ENCODE data around the gene FOXI1. TPM values are rescaled to one million over a fixed set of nuclear protein-coding genes. Genes with fewer than 3 reads are reported as not detected.

Gene FOXI1
- total RNA-seq, 1 donor from 2014 or later = not detected

- Histone ChIP-seq H3K27me3 (ENCODE audit: control insufficient read depth, insufficient read depth, low read length) (no peaks in the 10 kb centered on the region), H3K36me3 (ENCODE audit: control insufficient read depth, insufficient read depth, low read length) (no peaks in the 10 kb centered on the region), H3K4me3 (ENCODE audit: low read depth, low read length) (no peak overlapping the region)
- no peak for TF ChIP-seq CTCF (IDR thresholded peaks at IDR 0.05; ENCODE audit: insufficient read depth, low read length, poor library complexity, severe bottlenecking)
- DNase-seq (ENCODE audit: low read depth) = no peak
These were observed 7.3 kb downstream of the FOXI1 start for GRCh38 chr5:170112876-170113521.

DNA sequence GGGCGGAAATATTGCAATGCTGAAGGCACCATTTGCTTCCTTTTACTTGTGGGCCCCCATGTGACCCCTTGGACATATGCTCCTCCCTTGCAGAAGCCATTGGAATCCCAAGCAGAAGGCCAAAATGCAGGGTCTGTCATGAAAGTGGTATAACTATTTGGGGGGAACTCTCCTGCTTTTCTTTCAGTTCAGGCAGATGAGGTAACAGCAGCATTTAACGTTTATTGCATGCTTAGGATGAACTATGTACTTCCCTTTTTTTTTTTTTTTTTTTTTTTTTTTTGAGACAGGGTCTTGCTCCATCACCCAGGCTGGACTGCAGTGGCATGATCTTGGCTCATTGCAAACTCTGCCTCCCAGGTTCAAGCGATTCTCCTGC is 7.8 kb downstream of the FOXI1 start:
- TF ChIP-seq CTCF (IDR thresholded peaks at IDR 0.05; ENCODE audit: insufficient read depth, low read length, poor library complexity, severe bottlenecking) = no peak
- H3K4me3 ChIP-seq (ENCODE audit: low read depth, low read length) = no peak overlapping the region

GRCh38 chr5:170114271-170114670 is 8.6 kb downstream of the FOXI1 start:
- no peak for DNase-seq (ENCODE audit: low read depth)
- no peaks in the 10 kb centered on the region for H3K36me3 ChIP-seq (ENCODE audit: control insufficient read depth, insufficient read depth, low read length)
- H3K4me3 ChIP-seq (ENCODE audit: low read depth, low read length) = no peak overlapping the region
- TF ChIP-seq CTCF (IDR thresholded peaks at IDR 0.05; ENCODE audit: insufficient read depth, low read length, poor library complexity, severe bottlenecking) = no peak
- no peaks in the 10 kb centered on the region for H3K27me3 ChIP-seq (ENCODE audit: control insufficient read depth, insufficient read depth, low read length)

More for the DNA sequence above, 7.8 kb downstream of the FOXI1 start:
- H3K36me3 ChIP-seq (ENCODE audit: control insufficient read depth, insufficient read depth, low read length) = no peaks in the 10 kb centered on the region
- DNase-seq (ENCODE audit: low read depth) = no peak
- H3K27me3 ChIP-seq (ENCODE audit: control insufficient read depth, insufficient read depth, low read length) = no peaks in the 10 kb centered on the region

DNA sequence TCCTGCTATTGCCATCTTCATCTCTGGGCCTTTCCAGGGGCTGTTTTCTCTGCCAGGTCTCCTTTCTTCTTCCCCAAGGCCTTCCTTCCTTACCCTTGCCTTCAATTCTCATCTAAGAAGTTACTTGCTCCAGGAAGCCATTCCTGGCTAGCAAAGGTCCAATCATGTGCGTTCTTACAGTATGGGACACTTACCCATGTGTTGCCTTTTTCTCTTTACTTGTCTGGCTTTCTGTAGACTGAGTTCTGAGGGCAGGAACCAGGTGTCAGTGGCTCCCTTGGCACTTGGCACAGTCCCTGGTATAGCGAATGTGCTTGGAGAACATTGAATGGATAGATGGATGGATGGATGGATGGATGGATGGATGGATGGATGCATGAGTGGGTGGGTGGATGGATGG is 10.2 kb downstream of the FOXI1 start:
- H3K27me3 ChIP-seq (ENCODE audit: control insufficient read depth, insufficient read depth, low read length) = no peaks in the 10 kb centered on the region
- H3K4me3 ChIP-seq (ENCODE audit: low read depth, low read length) = no peak overlapping the region
- TF ChIP-seq CTCF (IDR thresholded peaks at IDR 0.05; ENCODE audit: insufficient read depth, low read length, poor library complexity, severe bottlenecking) = no peak
- H3K36me3 ChIP-seq (ENCODE audit: control insufficient read depth, insufficient read depth, low read length) = no peaks in the 10 kb centered on the region
- DNase-seq (ENCODE audit: low read depth) = no peak

DNA sequence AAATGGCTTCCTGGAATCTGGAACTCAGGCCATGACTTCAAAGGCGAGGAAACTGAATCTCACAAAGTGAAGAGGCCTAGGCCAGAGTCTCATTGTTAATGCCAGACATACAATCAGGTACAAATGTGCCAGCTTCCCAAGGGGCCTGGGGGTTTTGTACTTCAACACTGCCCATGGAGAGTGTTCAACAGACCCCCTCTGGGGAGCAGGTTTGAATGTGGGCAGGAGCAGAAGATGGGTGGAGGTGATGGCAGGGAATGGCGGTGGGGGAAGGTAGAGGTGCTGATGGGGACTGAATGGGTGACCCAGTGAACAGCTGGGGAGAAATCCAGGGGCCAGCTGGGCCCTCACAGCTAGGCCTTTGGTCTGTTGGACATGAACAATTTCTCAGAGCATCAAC is 12.0 kb downstream of the FOXI1 start:
- DNase-seq (ENCODE audit: low read depth) = no peak
- H3K4me3 ChIP-seq (ENCODE audit: low read depth, low read length) = no peak overlapping the region
- H3K36me3 ChIP-seq (ENCODE audit: control insufficient read depth, insufficient read depth, low read length) = no peaks in the 10 kb centered on the region
- no peaks in the 10 kb centered on the region for H3K27me3 ChIP-seq (ENCODE audit: control insufficient read depth, insufficient read depth, low read length)
- TF ChIP-seq CTCF (IDR thresholded peaks at IDR 0.05; ENCODE audit: insufficient read depth, low read length, poor library complexity, severe bottlenecking) = no peak

DNA sequence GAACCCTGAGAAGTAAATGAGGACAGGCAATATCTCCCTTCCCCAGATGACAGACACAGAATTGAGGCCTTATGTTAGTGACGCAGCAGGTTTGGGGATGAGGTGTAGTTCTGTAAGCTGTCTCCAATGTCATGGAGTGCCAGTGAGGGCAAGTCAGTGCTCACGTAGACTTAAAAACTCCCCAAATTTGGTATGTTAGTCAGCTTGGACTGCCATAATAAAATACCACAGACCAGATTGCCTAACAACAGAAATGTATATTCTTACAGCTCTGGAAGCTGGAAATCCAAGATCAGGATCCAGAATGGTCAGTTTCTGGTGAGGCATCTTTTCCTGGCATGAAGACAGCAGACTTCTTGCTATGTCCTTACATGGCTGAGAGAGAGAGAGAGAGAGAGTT is 14.9 kb downstream of the FOXI1 start:
- no peaks in the 10 kb centered on the region for H3K27me3 ChIP-seq (ENCODE audit: control insufficient read depth, insufficient read depth, low read length)
- no peak for TF ChIP-seq CTCF (IDR thresholded peaks at IDR 0.05; ENCODE audit: insufficient read depth, low read length, poor library complexity, severe bottlenecking)
- no peaks in the 10 kb centered on the region for H3K36me3 ChIP-seq (ENCODE audit: control insufficient read depth, insufficient read depth, low read length)
- H3K4me3 ChIP-seq (ENCODE audit: low read depth, low read length) = no peak overlapping the region
- DNase-seq (ENCODE audit: low read depth) = no peak
